GM20000 (cell line): ENCODE data around the gene IFIT2.
"Not testable (repeated sequence)": the region's sequence is repeated elsewhere in the genome, so short reads cannot be mapped to it uniquely, and the experiment has no call there.

Source experiments
- DNase-seq: peaks from one replicate; pipeline ENCODE4 v3.0.0; 2012; ENCODE audit warnings: low spot score
- CTCF ChIP-seq: IDR thresholded peaks from 2 replicates; pipeline ENCODE4 v1.5.1; 2012; ENCODE audit warnings: mild to moderate bottlenecking, control low read depth; ENCODE audit errors: extremely low read depth, missing control alignments

The IFIT2 gene

GRCh38 chr10:89308736-89309135 lies 6.9 kb downstream of the IFIT2 start:
- TF ChIP-seq CTCF: no peak
- DNase-seq: no peak

GRCh38 chr10:89309156-89310055 lies 7.6 kb downstream of the IFIT2 start:
- no peak for DNase-seq
- TF ChIP-seq CTCF: no peak

GRCh38 chr10:89310056-89310893 lies 8.4 kb downstream of the IFIT2 start:
- no peak for TF ChIP-seq CTCF
- DNase-seq: no peak

GRCh38 chr10:89312973-89313372 lies 11.1 kb downstream of the IFIT2 start:
- no peak for DNase-seq

GRCh38 chr10:89314676-89315075 lies 12.8 kb downstream of the IFIT2 start:
- no peak for DNase-seq
- no peak for TF ChIP-seq CTCF

More at GRCh38 chr10:89312973-89313372, 11.1 kb downstream of the IFIT2 start:
- TF ChIP-seq CTCF: no peak

- not testable (repeated sequence) for DNase-seq
Observed at GRCh38 chr10:89318047-89318446, 16.2 kb downstream of the IFIT2 start.

GRCh38 chr10:89325081-89325480 lies 23.2 kb downstream of the IFIT2 start:
- not testable (repeated sequence) for DNase-seq

- DNase-seq: not testable (repeated sequence)
Observed at GRCh38 chr10:89325856-89326255, 24.0 kb downstream of the IFIT2 start.
